GM13976 (cell line): Measurements from ENCODE around the gene NDUFAF2.

Source experiments
- DNase-seq: peaks from one replicate; pipeline ENCODE4 v3.0.0; 2012; ENCODE audit warnings: low spot score
- CTCF ChIP-seq: IDR thresholded peaks from 2 replicates; pipeline ENCODE4 v1.5.1; 2012; ENCODE audit warnings: borderline replicate concordance, mild to moderate bottlenecking; ENCODE audit not compliant: insufficient read depth; ENCODE audit errors: extremely low read depth, missing control alignments, control extremely low read depth
- in situ Hi-C: fragments of 300-500 bp; cut with MboI; formaldehyde crosslinking; loops from one replicate; pipeline ENCODE4 v1.12.0; 2022; ENCODE audit warnings: low sequenced_read_pairs, mixed read lengths, inconsistent platforms; ENCODE audit not compliant: unreplicated experiment

NDUFAF2 gene

GRCh38 chr5:61162832-61163567, 218.0 kb downstream of the NDUFAF2 start:
- no peak for TF ChIP-seq CTCF
- peak; percentile 50 for DNase-seq
- in situ Hi-C loops: no loop called here

GRCh38 chr5:61163905-61164304, 218.9 kb downstream of the NDUFAF2 start:
- no peak for TF ChIP-seq CTCF
- no peak for DNase-seq
- in situ Hi-C loops: no loop called here

GRCh38 chr5:61167382-61167781, 222.4 kb downstream of the NDUFAF2 start:
- peak; percentile 53 for DNase-seq
- TF ChIP-seq CTCF: peak; percentile 31
- in situ Hi-C loops: no loop called here

GRCh38 chr5:61168951-61169350, 223.9 kb downstream of the NDUFAF2 start:
- no peak for TF ChIP-seq CTCF
- in situ Hi-C loops: no loop called here

GRCh38 chr5:61171479-61171878, 226.5 kb downstream of the NDUFAF2 start:
- TF ChIP-seq CTCF: no peak
- in situ Hi-C loops: no loop called here
- no peak for DNase-seq

More at GRCh38 chr5:61168951-61169350, 223.9 kb downstream of the NDUFAF2 start:
- no peak for DNase-seq

GRCh38 chr5:61176631-61177030, 231.6 kb downstream of the NDUFAF2 start:
- in situ Hi-C loops: no loop called here
- no peak for DNase-seq
- no peak for TF ChIP-seq CTCF

GRCh38 chr5:61177070-61177469, 232.1 kb downstream of the NDUFAF2 start:
- TF ChIP-seq CTCF: no peak
- no peak for DNase-seq
- in situ Hi-C loops: no loop called here
